OCI-LY7 (cell line): ENCODE results near the gene BLTP3B. TPM values are rescaled to one million over a fixed set of nuclear protein-coding genes. Genes with fewer than 3 reads are reported as not detected.

Experiments used
- BruUV-seq: library from RNA; stranded (reverse); fragments of 400-500 nt; replicated peaks from 2 replicates; lab custom pipeline; 2021; lab: Mats Ljungman, UMichigan
- CTCF ChIA-PET: fragments of 300-600 bp; sonication (Branson Sonifier 250); formaldehyde crosslinking; loops from one replicate; lab custom pipeline; 2022; ENCODE audit warnings: antibody characterized with exemption; ENCODE audit not compliant: unreplicated experiment; lab: Charles Lee
- POLR2A ChIA-PET: fragments of 300-600 bp; sonication (Branson Sonifier 250); formaldehyde crosslinking; loops from one replicate; lab custom pipeline; 2022; ENCODE audit warnings: antibody characterized with exemption; lab: Charles Lee
- DNase-seq: peaks from one replicate; pipeline ENCODE4 v3.0.0-alpha.2; 2015; ENCODE audit warnings: low spot score
- H2AFZ ChIP-seq: fragments of 200-600 bp; sonication (generic), shearing (Covaris generic); 2 replicates; pipeline ENCODE4 v1.6.1; 2014; ENCODE audit warnings: mild to moderate bottlenecking, antibody characterized with exemption, low read length, moderate library complexity
- H3K27ac ChIP-seq: fragments of 200-600 bp; sonication (generic); 2 replicates; pipeline ENCODE4 v1.5.1; 2014; ENCODE audit warnings: mixed run types, low read depth, mild to moderate bottlenecking, moderate library complexity, low read length, inconsistent platforms; ENCODE audit not compliant: poor library complexity, severe bottlenecking
- H3K36me3 ChIP-seq: fragments of 200-600 bp; sonication (generic); 2 replicates; pipeline ENCODE4 v1.6.1; 2014; ENCODE audit warnings: mild to moderate bottlenecking, antibody characterized with exemption, low read length, moderate library complexity, mixed read lengths; ENCODE audit not compliant: insufficient read depth
- H3K4me1 ChIP-seq: fragments of 200-600 bp; sonication (generic); 2 replicates; pipeline ENCODE4 v1.5.1; 2014; ENCODE audit warnings: mild to moderate bottlenecking, low read length; ENCODE audit not compliant: insufficient read depth, poor library complexity, severe bottlenecking
- H3K4me2 ChIP-seq: fragments of 200-600 bp; sonication (generic); 2 replicates; pipeline ENCODE4 v1.6.1; 2014; ENCODE audit warnings: mild to moderate bottlenecking, low read length
- H3K4me3 ChIP-seq: fragments of 200-600 bp; sonication (generic); 2 replicates; pipeline ENCODE4 v1.5.1; 2014; ENCODE audit warnings: mild to moderate bottlenecking, low read depth, low read length; ENCODE audit not compliant: poor library complexity, severe bottlenecking
- H3K79me2 ChIP-seq: fragments of 200-600 bp; sonication (generic); 2 replicates; pipeline ENCODE4 v1.6.1; 2016; ENCODE audit warnings: low read depth, mild to moderate bottlenecking, low read length, moderate library complexity, mixed read lengths; ENCODE audit not compliant: insufficient read depth
- H3K9me2 ChIP-seq: fragments of 200-600 bp; sonication (generic); 2 replicates; pipeline ENCODE4 v1.6.1; 2016; ENCODE audit warnings: mild to moderate bottlenecking, low read length, mixed read lengths; ENCODE audit not compliant: insufficient read depth
- H3K9me3 ChIP-seq: fragments of 200-600 bp; sonication (generic); 2 replicates; pipeline ENCODE4 v1.6.1; 2014; ENCODE audit warnings: mild to moderate bottlenecking, mixed run types, low read length, mixed read lengths
- H4K20me1 ChIP-seq: fragments of 200-600 bp; sonication (generic); 2 replicates; pipeline ENCODE4 v1.6.1; 2014; ENCODE audit warnings: mild to moderate bottlenecking, antibody characterized with exemption, low read length, moderate library complexity, mixed read lengths; ENCODE audit not compliant: insufficient read depth
- CTCF ChIP-seq: fragments of 200-600 bp; sonication (generic); conservative IDR thresholded peaks from 2 replicates; pipeline ENCODE4 v1.5.1; 2014; ENCODE audit warnings: mild to moderate bottlenecking, antibody characterized with exemption, low read length, moderate library complexity, mixed read lengths
- EZH2phosphoT487 ChIP-seq: fragments of 200-600 bp; sonication (generic); IDR thresholded peaks from 2 replicates; pipeline ENCODE4 v1.6.1; 2018; ENCODE audit warnings: low read depth, borderline replicate concordance, mild to moderate bottlenecking, mixed run types, antibody characterized with exemption, low read length, moderate library complexity, mixed read lengths
- intact Hi-C: fragments of 100-400 bp; cut with micrococcal nuclease; formaldehyde crosslinking; loops from one replicate; pipeline ENCODE4 v1.10.0; 2022; ENCODE audit not compliant: unreplicated experiment
- total RNA-seq, 2 experiments: library from RNA; depleted of rRNA in 1 of 2; stranded (reverse); fragments of >200 nt in 1 of 2; shearing (Covaris generic) in 1 of 2; gene quantifications; 2 replicates each; pipeline ENCODE4 v1.2.3, GENCODE V29; 2014 to 2022

The BLTP3B gene
- total RNA-seq, 2 experiments from 2014 or later = 18.9 to 20.2 TPM

DNA sequence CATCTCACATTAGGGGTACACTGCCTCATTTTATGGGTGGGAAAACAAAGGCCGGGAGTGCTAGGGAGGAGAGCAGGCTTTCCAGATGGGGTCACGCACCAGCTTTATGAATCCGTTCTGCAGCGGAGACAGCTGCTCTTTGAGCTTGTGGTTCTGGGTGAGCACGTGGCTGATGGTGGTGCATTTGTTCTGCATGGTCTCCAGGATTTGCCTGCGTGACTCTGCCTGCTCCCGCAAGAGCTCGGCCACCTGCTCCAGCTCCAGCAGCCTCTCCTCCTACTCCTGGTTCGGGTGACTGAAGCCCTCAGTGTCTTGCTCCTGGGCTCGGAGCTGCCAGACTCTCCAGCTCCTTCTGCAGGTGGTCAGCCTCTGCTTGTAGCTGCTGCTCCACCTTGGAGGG is 23.6 kb upstream of the BLTP3B start:
- H3K9me2 ChIP-seq = no peaks in the 10 kb centered on the region
- peaks cover 13% of the 10 kb centered on the region; the same call in 1 of the 2 replicates for H3K36me3 ChIP-seq
- ChIA-PET POLR2A (interaction anchor here (0.6 kb wide), 1 partner anchor 103 kb away, joined by 4 read pairs; no protein-coding TSS in a partner anchor), CTCF (no interaction called here)
- no TSS peak for BruUV-seq
- H4K20me1 ChIP-seq = no peaks in the 10 kb centered on the region
- H3K79me2 ChIP-seq = no peaks in the 10 kb centered on the region
- H3K9me3 ChIP-seq = no peaks in the 10 kb centered on the region
- DNase-seq = no peak
- H3K4me1 ChIP-seq = no peaks in the 10 kb centered on the region
- H3K27ac ChIP-seq = no peak overlapping the region
- intact Hi-C loops = no loop called here
- H3K4me3 ChIP-seq = no peak overlapping the region
- no peak overlapping the region for H2AFZ ChIP-seq
- TF ChIP-seq CTCF (no peak), EZH2phosphoT487 (no peak)
- H3K4me2 ChIP-seq = no peak overlapping the region

- ChIA-PET POLR2A (interaction anchor here (1.7 kb wide), 1 partner anchor 13 kb away, joined by 4 read pairs; no protein-coding TSS in a partner anchor), CTCF (no interaction called here)
- Histone ChIP-seq H3K4me2 (no peak overlapping the region), H3K4me1 (no peaks in the 10 kb centered on the region), H4K20me1 (no peaks in the 10 kb centered on the region), H3K79me2 (no peaks in the 10 kb centered on the region), H3K9me2 (no peaks in the 10 kb centered on the region), H3K36me3 (peaks cover 13% of the 10 kb centered on the region; the same call in 1 of the 2 replicates), H3K27ac (no peak overlapping the region), H2AFZ (no peak overlapping the region), H3K4me3 (no peak overlapping the region), H3K9me3 (no peaks in the 10 kb centered on the region)
- intact Hi-C loops = no loop called here
- no peak for DNase-seq
- BruUV-seq = no TSS peak
- TF ChIP-seq EZH2phosphoT487 = no peak
Observed at GRCh38 chr12:100165356-100165755, 22.7 kb upstream of the BLTP3B start.

- Histone ChIP-seq H4K20me1 (no peaks in the 10 kb centered on the region), H3K9me3 (no peaks in the 10 kb centered on the region), H3K4me3 (no peak overlapping the region), H3K27ac (no peak overlapping the region), H3K79me2 (no peaks in the 10 kb centered on the region), H3K4me1 (no peaks in the 10 kb centered on the region), H2AFZ (no peak overlapping the region), H3K4me2 (no peak overlapping the region), H3K9me2 (no peaks in the 10 kb centered on the region), H3K36me3 (peaks cover 17% of the 10 kb centered on the region; the same call in 1 of the 2 replicates)
- DNase-seq = no peak
- intact Hi-C loops = no loop called here
- TF ChIP-seq EZH2phosphoT487 (no peak), CTCF (no peak)
- CTCF ChIA-PET = no interaction called here
- POLR2A ChIA-PET = interaction anchor here (0.7 to 1.7 kb wide), 4 partner anchors 14 to 103 kb away, joined by 4 read pairs; partner anchors contain the start of genes DEPDC4 and SCYL2
- no TSS peak for BruUV-seq
Observed at GRCh38 chr12:100164153-100164704, 21.6 kb upstream of the BLTP3B start.
